ENCODE results near the gene RAD51B.
"Not testable (repeated sequence)": the region's sequence is repeated elsewhere in the genome, so short reads cannot be mapped to it uniquely, and the experiment has no call there.

DNA sequence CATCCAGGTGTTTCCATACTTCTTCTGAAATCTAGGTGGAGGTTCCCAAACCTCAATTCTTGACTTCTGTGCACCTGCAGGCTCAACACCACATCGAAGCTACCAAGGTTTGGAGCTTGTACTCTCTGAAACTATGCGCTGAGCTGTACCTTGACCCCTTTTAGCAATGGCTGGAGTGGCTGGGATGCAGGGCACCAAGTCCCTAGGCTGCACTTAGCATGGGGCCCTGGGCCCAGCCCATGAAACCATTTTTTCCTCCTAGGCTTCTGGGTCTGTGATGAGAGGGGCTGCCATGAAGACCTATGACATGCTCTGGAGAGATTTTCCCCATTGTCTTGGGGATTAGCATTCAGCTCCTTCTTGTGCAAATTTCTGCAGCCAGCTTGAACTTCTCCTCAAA, 148.4 kb downstream of the RAD51B start:
- TF ChIP-seq EZH2 (IDR thresholded peaks at IDR 0.05); POLR2AphosphoS5 (IDR thresholded peaks at IDR 0.05; ENCODE audit: borderline replicate concordance, low read depth, low read length): not testable (repeated sequence)
